ENCODE measurements around the gene KCTD17.
"Not testable (repeated sequence)": the region's sequence is repeated elsewhere in the genome, so short reads cannot be mapped to it uniquely, and the experiment has no call there.

KCTD17 gene

DNA sequence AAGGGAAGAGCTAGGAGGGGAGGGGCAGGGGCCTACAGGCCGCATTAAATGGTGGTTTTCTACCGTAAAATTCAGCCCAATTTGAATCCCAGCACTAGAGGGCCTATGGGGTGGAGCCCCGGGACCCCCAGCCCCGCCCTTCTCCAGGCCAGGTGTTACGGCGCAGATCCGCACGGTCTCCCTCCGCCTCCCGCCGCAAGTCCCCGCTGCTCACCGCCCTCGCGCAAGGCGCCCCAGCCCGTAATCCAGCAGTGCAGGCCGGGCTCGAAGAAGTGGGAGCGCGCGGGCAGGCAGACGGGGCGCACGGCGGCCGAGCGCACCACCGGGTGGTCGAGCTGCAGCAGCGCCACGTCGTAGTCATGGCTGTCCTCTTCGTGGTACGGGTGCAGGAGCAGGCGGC lies 17.3 kb downstream of the KCTD17 start:
- Mint-ChIP-seq H3K4me3 (no peak overlapping the region), H3K27me3 (peaks cover 30% of the 10 kb centered on the region), H3K27ac (no peak overlapping the region), H3K9me3 (no peaks in the 10 kb centered on the region), H3K4me1 (ENCODE audit: low read depth) (no peaks in the 10 kb centered on the region), H3K36me3 (ENCODE audit: low read depth) (peaks cover 10% of the 10 kb centered on the region)
- DNase-seq = no peak

DNA sequence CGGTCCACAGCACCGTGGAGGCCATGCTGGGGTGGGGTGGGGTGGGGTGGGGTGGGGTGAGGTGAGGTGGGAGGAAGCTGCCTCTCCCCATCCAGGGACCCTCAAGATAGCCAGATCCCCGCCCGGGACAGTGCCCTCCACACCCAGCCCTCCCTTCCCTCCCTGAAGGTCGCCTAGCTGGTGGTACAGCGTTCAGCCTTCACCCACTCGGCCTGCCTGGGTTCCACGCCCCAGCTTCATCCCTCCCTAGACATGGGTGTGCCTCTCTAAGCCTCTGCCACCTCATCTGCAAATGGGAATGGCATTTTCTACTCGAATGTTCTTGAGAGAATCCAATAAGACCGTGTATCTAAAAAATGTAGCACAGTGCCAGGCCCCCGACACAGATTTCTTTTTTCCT lies 17.8 kb downstream of the KCTD17 start:
- DNase-seq = no peak
- H3K27ac Mint-ChIP-seq = no peak overlapping the region
- H3K27me3 Mint-ChIP-seq = peaks cover 30% of the 10 kb centered on the region
- H3K9me3 Mint-ChIP-seq = no peaks in the 10 kb centered on the region
- peaks cover 5% of the 10 kb centered on the region for H3K36me3 Mint-ChIP-seq (ENCODE audit: low read depth)
- H3K4me1 Mint-ChIP-seq (ENCODE audit: low read depth) = no peaks in the 10 kb centered on the region
- no peak overlapping the region for H3K4me3 Mint-ChIP-seq

DNA sequence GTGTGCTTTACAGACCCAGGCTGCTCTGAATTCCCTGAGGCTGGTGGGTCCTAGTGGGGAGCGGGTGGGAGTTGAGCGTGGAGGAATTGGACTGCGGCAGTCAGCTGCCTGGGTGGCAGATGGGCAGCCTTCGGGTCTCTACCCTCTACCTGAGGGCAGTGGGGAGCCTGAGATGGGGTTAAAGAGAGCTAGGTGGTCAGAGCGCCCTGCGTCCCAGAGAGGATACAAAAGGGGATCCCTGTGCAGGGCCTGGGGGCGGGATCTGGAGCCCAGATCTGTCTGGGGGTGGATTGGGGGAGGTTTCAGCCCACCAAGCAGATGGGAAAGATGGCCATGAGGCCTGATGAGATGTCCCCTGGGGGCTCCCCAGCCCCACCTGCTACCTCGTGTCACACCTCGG lies 18.2 kb downstream of the KCTD17 start:
- Mint-ChIP-seq H3K4me3 (no peak overlapping the region), H3K9me3 (no peaks in the 10 kb centered on the region), H3K36me3 (ENCODE audit: low read depth) (peaks cover 1% of the 10 kb centered on the region), H3K27ac (no peak overlapping the region), H3K27me3 (peaks cover 32% of the 10 kb centered on the region), H3K4me1 (ENCODE audit: low read depth) (no peaks in the 10 kb centered on the region)
- DNase-seq = no peak

DNA sequence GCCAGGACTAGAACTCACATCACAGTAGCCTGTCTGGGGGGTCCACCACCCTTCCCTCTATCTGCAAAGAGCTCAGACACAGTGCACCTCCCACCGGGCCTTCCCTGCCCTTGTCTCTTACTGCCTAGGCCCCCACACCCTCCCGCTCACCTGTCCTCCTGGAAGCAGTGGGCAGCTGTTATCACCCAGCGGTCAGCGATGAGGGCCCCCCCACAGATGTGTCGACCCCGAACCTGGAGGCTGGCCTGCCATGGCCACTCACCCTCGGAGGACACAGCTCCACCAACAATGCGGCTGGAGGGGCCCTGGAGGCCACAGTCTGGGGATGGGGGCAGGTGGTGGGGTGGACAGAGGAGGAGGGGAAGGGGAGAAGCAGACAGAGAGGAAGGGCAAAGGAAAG lies 18.8 kb downstream of the KCTD17 start:
- Mint-ChIP-seq H3K27me3 (peaks cover 38% of the 10 kb centered on the region), H3K4me1 (ENCODE audit: low read depth) (no peaks in the 10 kb centered on the region), H3K9me3 (no peaks in the 10 kb centered on the region), H3K4me3 (no peak overlapping the region), H3K27ac (no peak overlapping the region), H3K36me3 (ENCODE audit: low read depth) (no peaks in the 10 kb centered on the region)
- DNase-seq = no peak

DNA sequence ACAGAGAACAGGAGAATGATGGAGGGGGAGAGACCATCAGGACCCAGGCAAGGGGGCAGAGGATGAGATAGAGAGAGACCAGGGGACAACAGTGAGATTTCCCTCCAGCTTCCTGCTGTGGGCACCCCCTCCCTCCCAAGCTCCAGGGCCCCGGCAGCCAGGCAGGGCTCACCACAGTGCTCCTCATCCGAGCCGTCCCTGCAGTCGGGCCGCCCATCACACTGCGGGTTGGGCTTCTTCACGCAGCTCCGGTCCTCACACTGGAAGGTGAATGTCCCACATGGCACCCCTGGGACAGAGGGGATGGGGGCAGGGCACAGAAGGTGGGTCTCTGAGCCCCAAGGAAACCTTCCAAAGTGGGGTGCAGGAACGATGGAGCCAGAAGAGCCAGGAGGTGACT lies 19.2 kb downstream of the KCTD17 start:
- no peaks in the 10 kb centered on the region for H3K4me1 Mint-ChIP-seq (ENCODE audit: low read depth)
- no peaks in the 10 kb centered on the region for H3K36me3 Mint-ChIP-seq (ENCODE audit: low read depth)
- no peak for DNase-seq
- H3K27ac Mint-ChIP-seq = no peak overlapping the region
- peaks cover 39% of the 10 kb centered on the region for H3K27me3 Mint-ChIP-seq
- H3K9me3 Mint-ChIP-seq = no peaks in the 10 kb centered on the region
- H3K4me3 Mint-ChIP-seq = no peak overlapping the region

DNA sequence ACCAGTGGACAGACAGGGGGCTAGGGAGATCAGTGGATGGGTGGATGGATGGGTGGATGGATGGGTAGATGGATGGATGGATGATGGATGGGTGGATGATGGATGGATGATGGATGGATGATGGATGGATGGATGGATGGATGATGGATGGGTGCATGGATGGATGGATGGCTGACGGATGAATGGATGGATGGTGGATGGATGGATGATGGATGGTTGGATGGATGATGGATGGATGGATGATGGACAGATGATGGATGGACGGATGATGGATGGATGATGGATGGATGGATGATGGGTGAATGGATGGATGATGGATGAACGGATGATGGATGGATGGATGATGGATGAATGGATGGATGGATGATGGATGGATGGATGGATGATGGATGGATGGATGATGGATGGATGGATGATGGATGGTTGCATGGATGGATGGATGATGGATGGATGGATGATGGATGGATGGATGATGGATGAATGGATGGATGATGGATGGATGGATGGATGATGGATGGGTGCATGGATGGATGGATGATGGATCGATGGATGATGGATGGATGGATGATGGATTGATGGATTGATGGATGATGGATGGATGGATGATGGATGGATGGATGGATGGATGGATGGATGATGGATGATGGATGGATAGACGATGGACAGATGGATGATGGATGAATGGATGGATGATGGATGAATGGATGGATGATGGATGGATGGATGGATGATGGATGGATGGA lies 20.5 kb downstream of the KCTD17 start:
- H3K27me3 Mint-ChIP-seq = peaks cover 41% of the 10 kb centered on the region
- H3K4me1 Mint-ChIP-seq (ENCODE audit: low read depth) = not testable (repeated sequence)

DNA sequence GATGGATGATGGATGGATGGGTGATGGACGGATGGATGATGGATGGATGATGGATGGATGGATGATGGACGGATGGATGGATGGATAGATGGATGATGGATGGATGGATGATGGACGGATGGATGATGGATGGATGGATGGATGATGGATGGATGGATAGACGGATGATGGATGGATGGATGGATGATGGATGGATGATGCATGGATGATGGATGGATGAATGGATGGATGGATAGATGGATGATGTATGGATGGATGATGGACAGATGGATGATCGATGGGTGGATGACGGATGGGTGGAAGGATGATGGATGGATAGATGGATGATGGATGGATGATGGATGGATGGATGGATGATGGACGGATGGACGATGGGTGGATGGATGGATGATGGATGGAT lies 21.1 kb downstream of the KCTD17 start:
- Mint-ChIP-seq H3K4me3 (no peak overlapping the region), H3K4me1 (ENCODE audit: low read depth) (peaks cover 4% of the 10 kb centered on the region), H3K27ac (no peak overlapping the region), H3K36me3 (ENCODE audit: low read depth) (no peaks in the 10 kb centered on the region), H3K9me3 (no peaks in the 10 kb centered on the region), H3K27me3 (peaks cover 38% of the 10 kb centered on the region)
- no peak for DNase-seq

More for the DNA sequence above, 20.5 kb downstream of the KCTD17 start:
- H3K36me3 Mint-ChIP-seq (ENCODE audit: low read depth); H3K9me3 Mint-ChIP-seq; DNase-seq; H3K4me3 Mint-ChIP-seq; H3K27ac Mint-ChIP-seq: not testable (repeated sequence)

DNA sequence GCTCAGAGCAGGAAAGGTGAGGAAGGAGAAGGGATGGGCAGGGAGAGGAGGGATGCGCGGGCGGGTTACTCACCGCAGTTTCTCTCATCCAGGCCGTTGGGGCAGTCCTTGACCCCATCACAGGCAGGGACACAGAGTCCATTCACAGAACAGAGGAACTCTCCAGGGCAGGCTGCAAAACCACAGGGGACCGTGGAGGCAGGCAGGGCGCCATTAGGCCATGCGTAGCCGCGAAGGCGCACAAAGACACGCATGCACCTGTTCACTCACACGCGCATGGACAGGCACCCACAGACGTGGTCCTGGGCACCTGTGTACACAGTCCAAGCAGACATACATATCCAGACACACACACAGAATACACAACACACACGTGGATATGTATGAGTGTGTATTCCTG lies 23.0 kb downstream of the KCTD17 start:
- Mint-ChIP-seq H3K27me3 (peaks cover 25% of the 10 kb centered on the region), H3K4me3 (no peak overlapping the region), H3K27ac (no peak overlapping the region), H3K9me3 (no peaks in the 10 kb centered on the region), H3K36me3 (ENCODE audit: low read depth) (no peaks in the 10 kb centered on the region), H3K4me1 (ENCODE audit: low read depth) (peaks cover 22% of the 10 kb centered on the region)
- DNase-seq = no peak

DNA sequence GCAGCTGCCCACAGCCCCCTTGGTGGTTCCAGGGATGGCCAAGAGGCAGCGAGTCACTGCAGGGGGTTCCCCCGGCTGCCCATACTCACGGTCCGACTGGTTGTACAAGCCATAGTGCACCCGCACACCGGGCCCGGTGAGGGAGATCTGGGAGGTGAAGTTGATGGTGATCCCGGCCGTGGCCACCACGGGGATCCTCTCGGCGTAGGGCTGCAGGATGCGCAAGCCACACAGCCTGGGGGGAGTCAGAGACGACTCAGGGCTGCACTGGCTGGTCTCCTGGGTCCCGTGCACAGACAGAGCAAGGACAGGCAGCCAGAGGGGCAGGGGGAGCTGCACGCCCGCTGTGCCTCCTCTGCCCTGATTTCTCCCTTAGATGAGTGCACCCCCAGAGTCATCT lies 23.5 kb downstream of the KCTD17 start:
- H3K27me3 Mint-ChIP-seq = peaks cover 20% of the 10 kb centered on the region
- no peak for DNase-seq
- H3K4me1 Mint-ChIP-seq (ENCODE audit: low read depth) = peaks cover 27% of the 10 kb centered on the region
- no peak overlapping the region for H3K27ac Mint-ChIP-seq
- no peak overlapping the region for H3K4me3 Mint-ChIP-seq
- no peaks in the 10 kb centered on the region for H3K9me3 Mint-ChIP-seq
- no peaks in the 10 kb centered on the region for H3K36me3 Mint-ChIP-seq (ENCODE audit: low read depth)

DNA sequence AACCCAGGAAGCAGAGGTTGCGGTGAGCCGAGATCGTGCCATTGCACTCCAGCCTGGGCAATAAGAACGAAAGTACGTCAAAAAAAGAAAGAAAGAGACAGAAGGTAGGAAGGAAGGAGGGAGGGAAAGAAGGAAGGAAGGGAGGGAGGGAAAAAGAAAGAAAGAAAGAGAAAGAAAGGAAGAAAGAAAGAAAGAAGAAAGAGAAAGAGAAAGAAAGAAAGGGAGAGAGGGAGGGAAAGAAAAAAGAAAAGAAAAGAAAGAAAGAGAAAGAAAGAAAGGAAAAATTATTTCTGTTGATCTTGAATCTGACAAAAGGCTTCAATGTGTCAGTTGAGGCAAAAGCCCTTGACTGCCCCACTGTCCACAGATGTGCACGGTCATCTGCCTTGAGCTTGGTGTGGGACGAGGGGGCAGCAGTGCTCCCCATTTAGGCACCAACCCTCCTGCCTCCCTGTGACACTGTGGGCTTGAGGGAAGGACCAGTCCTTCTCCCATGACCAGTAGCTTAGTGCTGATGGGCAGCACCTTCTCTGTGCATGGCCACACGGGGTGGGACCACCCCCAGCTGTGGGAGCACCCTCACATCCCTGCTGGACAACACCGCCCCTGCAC lies 24.4 kb downstream of the KCTD17 start:
- peaks cover 12% of the 10 kb centered on the region for H3K27me3 Mint-ChIP-seq
- H3K9me3 Mint-ChIP-seq = no peaks in the 10 kb centered on the region
- no peak for DNase-seq
- H3K36me3 Mint-ChIP-seq (ENCODE audit: low read depth) = no peaks in the 10 kb centered on the region
- H3K4me1 Mint-ChIP-seq (ENCODE audit: low read depth) = peaks cover 36% of the 10 kb centered on the region
- no peak overlapping the region for H3K27ac Mint-ChIP-seq
- no peak overlapping the region for H3K4me3 Mint-ChIP-seq

DNA sequence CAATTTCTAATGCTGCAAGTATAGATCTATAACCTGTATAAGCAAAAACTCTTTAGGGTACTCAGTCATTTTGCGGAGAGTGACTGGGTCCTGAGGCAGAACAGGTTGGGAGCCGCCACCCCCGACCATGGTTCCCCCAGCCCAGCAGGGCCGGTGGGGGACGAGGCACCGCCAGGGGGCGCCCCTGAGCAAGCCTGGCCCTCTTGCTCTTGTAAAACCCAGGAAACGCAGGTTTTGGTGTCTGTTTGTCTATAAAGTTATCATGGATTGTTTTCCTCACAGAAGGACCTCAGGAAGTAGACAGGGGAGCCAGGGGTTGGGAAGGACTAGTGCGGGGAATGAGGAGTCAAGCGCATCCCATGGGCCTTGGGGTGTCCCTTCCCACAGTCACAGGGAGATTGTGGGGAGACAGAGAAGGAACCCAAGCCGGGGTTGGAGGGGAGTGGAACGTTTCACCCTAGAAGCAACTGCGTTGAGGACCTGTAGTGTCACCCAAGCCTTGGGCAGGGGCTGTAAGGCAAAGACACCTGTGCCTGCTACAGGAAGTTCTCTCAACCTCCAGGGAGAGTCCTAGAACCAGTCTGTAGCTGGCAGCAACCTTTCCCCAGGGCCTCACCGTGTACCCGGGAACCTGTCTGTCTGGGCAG lies 26.4 kb downstream of the KCTD17 start:
- no peaks in the 10 kb centered on the region for H3K36me3 Mint-ChIP-seq (ENCODE audit: low read depth)
- peaks cover 55% of the 10 kb centered on the region for H3K4me1 Mint-ChIP-seq (ENCODE audit: low read depth)
- peak overlapping the region; percentile 99 for H3K27ac Mint-ChIP-seq
- peak; percentile 94 for DNase-seq
- H3K9me3 Mint-ChIP-seq = no peaks in the 10 kb centered on the region
- H3K27me3 Mint-ChIP-seq = peaks cover 12% of the 10 kb centered on the region
- peak overlapping the region; percentile 18 for H3K4me3 Mint-ChIP-seq

DNA sequence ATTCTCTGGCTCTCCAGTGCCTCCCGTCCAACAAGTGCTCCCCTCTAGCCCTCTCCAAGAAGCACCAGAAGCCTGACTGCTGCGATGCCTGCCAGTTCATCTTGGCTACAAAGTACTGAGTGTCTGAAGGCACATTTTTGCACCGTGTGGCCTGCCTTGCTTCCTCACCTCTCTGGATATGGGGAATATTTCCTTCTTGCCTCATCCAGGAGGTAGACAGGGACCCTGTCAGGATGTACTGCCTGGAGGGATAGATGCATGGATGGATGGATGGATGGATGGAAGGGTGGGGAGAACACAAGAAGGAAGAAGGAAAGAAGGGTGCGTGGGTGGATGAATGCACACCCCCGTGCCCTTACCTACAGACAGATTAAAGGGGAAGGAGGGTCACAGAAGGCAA lies 27.6 kb downstream of the KCTD17 start:
- H3K27ac Mint-ChIP-seq = peak overlapping the region; percentile 99
- DNase-seq = peak; percentile 61
- peaks cover 12% of the 10 kb centered on the region for H3K27me3 Mint-ChIP-seq
- no peaks in the 10 kb centered on the region for H3K9me3 Mint-ChIP-seq
- H3K36me3 Mint-ChIP-seq (ENCODE audit: low read depth) = peaks cover 2% of the 10 kb centered on the region
- peak overlapping the region; percentile 60 for H3K4me3 Mint-ChIP-seq
- H3K4me1 Mint-ChIP-seq (ENCODE audit: low read depth) = peaks cover 66% of the 10 kb centered on the region

DNA sequence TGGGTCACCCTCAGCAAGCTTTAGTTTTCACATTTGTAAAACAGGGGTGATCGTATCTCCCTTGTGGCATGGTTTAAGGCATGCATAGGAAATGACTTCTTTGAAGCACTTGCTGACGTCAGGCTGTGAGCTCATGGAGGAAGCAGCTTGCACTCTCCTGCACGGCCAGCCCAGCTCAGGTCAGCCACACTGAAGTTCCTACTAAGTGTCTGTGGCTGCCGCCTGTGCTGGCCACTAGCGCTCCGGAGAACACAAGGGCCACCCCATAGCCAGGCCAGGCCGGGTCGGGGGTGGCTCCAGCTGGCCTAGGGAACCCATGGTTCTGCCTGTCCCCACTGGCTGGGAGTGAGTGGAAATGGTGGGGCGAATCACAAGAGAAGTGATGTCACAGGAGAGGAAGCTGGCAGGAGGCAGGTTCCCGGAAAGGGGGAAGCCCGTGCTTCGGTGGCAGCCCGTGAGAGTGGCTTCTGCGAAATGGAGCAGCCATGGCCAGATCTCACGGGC lies 28.2 kb downstream of the KCTD17 start:
- Mint-ChIP-seq H3K36me3 (ENCODE audit: low read depth) (peaks cover 2% of the 10 kb centered on the region), H3K4me3 (peak overlapping the region; percentile 60), H3K27me3 (peaks cover 9% of the 10 kb centered on the region), H3K4me1 (ENCODE audit: low read depth) (peaks cover 67% of the 10 kb centered on the region), H3K27ac (peak overlapping the region; percentile 99), H3K9me3 (no peaks in the 10 kb centered on the region)
- DNase-seq = peak; percentile 86

DNA sequence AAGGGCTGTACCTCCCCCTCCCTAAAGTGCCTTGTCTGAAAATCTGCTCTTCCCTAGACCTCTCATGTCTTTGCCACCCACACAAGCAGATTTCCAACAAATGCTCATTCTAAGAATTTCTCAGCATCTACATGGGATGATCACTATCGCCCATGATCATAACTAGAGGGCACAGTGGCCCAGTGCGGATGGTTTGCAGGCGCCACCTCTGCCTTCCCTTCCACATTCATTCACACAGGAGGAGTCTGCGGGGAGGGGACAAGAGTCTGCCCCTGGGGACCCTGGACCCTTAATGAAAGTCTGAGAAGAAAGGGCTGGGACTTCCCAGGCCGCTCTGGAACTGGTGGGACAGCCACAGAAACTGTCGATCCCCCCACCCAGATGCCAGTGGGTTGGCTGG lies 28.9 kb downstream of the KCTD17 start:
- Mint-ChIP-seq H3K27me3 (peaks cover 3% of the 10 kb centered on the region), H3K9me3 (no peaks in the 10 kb centered on the region), H3K4me1 (ENCODE audit: low read depth) (peaks cover 69% of the 10 kb centered on the region), H3K36me3 (ENCODE audit: low read depth) (peaks cover 2% of the 10 kb centered on the region), H3K27ac (peak overlapping the region; percentile 99), H3K4me3 (peak overlapping the region; percentile 60)
- DNase-seq = peak; percentile 55

DNA sequence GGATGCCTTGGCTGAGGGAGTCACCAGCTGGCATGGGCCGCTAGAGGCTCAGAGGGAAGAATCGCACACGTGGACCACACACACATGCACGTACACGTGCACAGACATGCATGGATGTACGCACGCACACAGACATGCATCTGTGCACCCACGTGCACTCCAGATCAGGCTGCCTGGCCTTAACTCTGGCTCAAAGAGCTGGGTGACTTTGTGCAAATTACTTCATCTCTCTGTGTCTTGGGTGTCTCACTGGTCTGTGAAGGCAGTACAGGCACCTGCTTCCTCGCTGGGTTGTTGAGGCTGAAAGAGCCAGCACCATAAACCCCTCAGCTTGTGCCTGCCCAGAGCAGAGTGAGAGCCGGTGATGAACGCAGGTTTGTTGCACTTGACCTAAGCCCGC lies 29.3 kb downstream of the KCTD17 start:
- Mint-ChIP-seq H3K27me3 (peaks cover 3% of the 10 kb centered on the region), H3K4me1 (ENCODE audit: low read depth) (peaks cover 69% of the 10 kb centered on the region), H3K4me3 (no peak overlapping the region), H3K27ac (peak overlapping the region; percentile 99), H3K36me3 (ENCODE audit: low read depth) (peaks cover 2% of the 10 kb centered on the region), H3K9me3 (no peaks in the 10 kb centered on the region)
- no peak for DNase-seq

All from activated T-cell treated with anti-CD3 and anti-CD28 coated beads, Interleukin-2, amount 50 U/mL, for 24 hours (primary cell).